ENCODE measurements around the gene ARHGAP25. TPM values are rescaled to one million over a fixed set of nuclear protein-coding genes. Genes with fewer than 3 reads are reported as not detected.

The ARHGAP25 gene
- total RNA-seq, 1 experiment from 2014 or later, result 0.27 TPM

GRCh38 chr2:68756178-68756577 is 21.6 kb downstream of the ARHGAP25 start:
- no peak for ATAC-seq
- no peak overlapping the region for H2AFZ ChIP-seq (ENCODE audit: low read depth, low read length, poor library complexity, severe bottlenecking)
- POLR2A ChIA-PET, result no interaction called here

More at GRCh38 chr2:68756178-68756577, 21.6 kb downstream of the ARHGAP25 start:
- TF ChIP-seq POLR2A (IDR thresholded peaks at IDR 0.05; ENCODE audit: borderline replicate concordance, extremely low read depth, insufficient read depth, insufficient read length), result no peak
- no peak for TF ChIP-seq ZNF274 (IDR thresholded peaks at IDR 0.05; ENCODE audit: low read depth, low read length)
- TF ChIP-seq JUND (IDR thresholded peaks at IDR 0.05), result no peak
- TF ChIP-seq REST (IDR thresholded peaks at IDR 0.05; ENCODE audit: low read depth), result no peak
- H3K4me2 ChIP-seq (ENCODE audit: low read length), result no peak overlapping the region
- H3K4me1 ChIP-seq (ENCODE audit: control insufficient read depth in 1 of 2, insufficient read depth in 2 of 2, low read length in 2 of 2), result no peaks in the 10 kb centered on the region
- intact Hi-C loops (cut with micrococcal nuclease), result no loop called here
- H4K20me1 ChIP-seq (ENCODE audit: insufficient read depth), result no peaks in the 10 kb centered on the region
- no peak overlapping the region for H3K9ac ChIP-seq (ENCODE audit: low read length)
- ChIA-PET RAD21 (ENCODE audit: low non-redundant PET in 1 of 2, low total read pairs in 2 of 2, uncharacterized antibody in 2 of 2, unreplicated experiment in 2 of 2) (no interaction called here), CTCF (no interaction called here)
- H3K36me3 ChIP-seq (ENCODE audit: control insufficient read depth in 1 of 2, insufficient read depth in 2 of 2, low read length in 2 of 2), result no peaks in the 10 kb centered on the region
- no peaks in the 10 kb centered on the region for H3K9me2 ChIP-seq (ENCODE audit: insufficient read depth)
- DNase-seq (ENCODE audit: low read depth, low spot score), result no peak
- no peaks in the 10 kb centered on the region for H3K9me3 ChIP-seq (ENCODE audit: control insufficient read depth in 1 of 2, insufficient read depth in 1 of 2, low read depth in 1 of 2, low read length in 2 of 2)
- no TSS peak for BruUV-seq (replicated peaks)
- no peaks in the 10 kb centered on the region for H3K79me2 ChIP-seq (ENCODE audit: insufficient read depth, low read length)
- H3K27ac ChIP-seq (ENCODE audit: low read depth, low read length), result no peak overlapping the region
- no peak overlapping the region for H3K4me3 ChIP-seq (replicated peaks in 1 of 2; ENCODE audit: low read depth in 1 of 2, low read length in 2 of 2)
- H3K27me3 ChIP-seq (ENCODE audit: insufficient read depth, low read length), result no peaks in the 10 kb centered on the region
